HEK293 (cell line): ENCODE results near the gene NLRP1.

ENCODE experiments used
- CTCF ChIA-PET: fragments of 350-600 bp; formaldehyde crosslinking; extraction: SDS; loops from one replicate; lab custom pipeline; 2021; ENCODE audit warnings: antibody characterized with exemption; lab: Yijun Ruan, JAX
- POLR2A ChIA-PET: fragments of 300-600 bp; formaldehyde crosslinking; extraction: SDS; loops from one replicate; lab custom pipeline; 2020; ENCODE audit warnings: antibody characterized with exemption, inconsistent platforms; lab: Yijun Ruan, JAX
- H3K27ac ChIP-seq: fragments of 200-500 bp; sonication (Bioruptor generic); 2 replicates; pipeline ENCODE4 v1.5.1; 2014; ENCODE audit warnings: low read depth, low read length, control low read depth, inconsistent platforms; ENCODE audit errors: extremely low read depth
- H3K36me3 ChIP-seq, 2 experiments: fragments of 200-500 bp in 1 of 2; sonication (Bioruptor generic) in 1 of 2; 1 replicate in 1 of 2; 2 replicates in 1 of 2; pipeline ENCODE4 v1.5.1; 2014 to 2017; ENCODE audit warnings: inconsistent platforms in 2 of 2, low read length in 2 of 2; ENCODE audit not compliant: control insufficient read depth in 2 of 2, insufficient read depth in 1 of 2
- H3K4me1 ChIP-seq: fragments of 200-500 bp; sonication (Bioruptor generic); 2 replicates; pipeline ENCODE4 v1.5.1; 2014; ENCODE audit warnings: mild to moderate bottlenecking, low read length, inconsistent platforms; ENCODE audit not compliant: control insufficient read depth, insufficient read depth
- H3K4me3 ChIP-seq: 2 replicates; pipeline ENCODE4 v1.5.1; 2011; ENCODE audit warnings: low read depth, mild to moderate bottlenecking, control low read depth, low read length, moderate library complexity
- H3K9me3 ChIP-seq: fragments of 200-500 bp; sonication (Bioruptor generic); 2 replicates; pipeline ENCODE4 v1.5.1; 2014; ENCODE audit warnings: low read depth, low read length, inconsistent platforms; ENCODE audit not compliant: control insufficient read depth, insufficient read depth
- BCL6B ChIP-seq: fragments of 450-650 bp; formaldehyde crosslinking; IDR thresholded peaks from 2 replicates; pipeline ENCODE4 v1.5.1; 2017; ENCODE audit warnings: missing biosample characterization, missing genetic modification characterization
- CTCF ChIP-seq: fragments of 450-650 bp; formaldehyde crosslinking; IDR thresholded peaks from 2 replicates; pipeline ENCODE4 v1.5.1; 2016; ENCODE audit warnings: missing biosample characterization, missing genetic modification characterization
- GLIS1 ChIP-seq: fragments of 450-650 bp; formaldehyde crosslinking; IDR thresholded peaks from 2 replicates; pipeline ENCODE4 v1.5.1; 2016; ENCODE audit warnings: missing biosample characterization, missing genetic modification characterization
- KLF1 ChIP-seq: fragments of 450-650 bp; formaldehyde crosslinking; IDR thresholded peaks from 2 replicates; pipeline ENCODE4 v1.5.1; 2016; ENCODE audit warnings: missing biosample characterization, missing genetic modification characterization
- KLF9 ChIP-seq: fragments of 450-650 bp; formaldehyde crosslinking; IDR thresholded peaks from 2 replicates; pipeline ENCODE4 v1.5.1; 2016; ENCODE audit warnings: missing biosample characterization, missing genetic modification characterization, low read depth
- PRDM1 ChIP-seq: fragments of 450-650 bp; formaldehyde crosslinking; IDR thresholded peaks from 2 replicates; pipeline ENCODE4; 2016; ENCODE audit warnings: missing biosample characterization, missing genetic modification characterization
- SETDB1 ChIP-seq: IDR thresholded peaks from one replicate; pipeline ENCODE4 v1.6.1; 2017; ENCODE audit warnings: mild to moderate bottlenecking, low read length, moderate library complexity, mixed read lengths; ENCODE audit not compliant: insufficient read length
- SP7 ChIP-seq: fragments of 450-650 bp; formaldehyde crosslinking; IDR thresholded peaks from 2 replicates; pipeline ENCODE4 v1.5.1; 2016; ENCODE audit warnings: missing biosample characterization, missing genetic modification characterization
- ZBTB1 ChIP-seq: fragments of 450-650 bp; formaldehyde crosslinking; IDR thresholded peaks from 2 replicates; pipeline ENCODE4 v1.5.1; 2016; ENCODE audit warnings: missing biosample characterization, missing genetic modification characterization
- ZNF121 ChIP-seq: fragments of 450-650 bp; formaldehyde crosslinking; IDR thresholded peaks from 2 replicates; pipeline ENCODE4 v1.5.1; 2016; ENCODE audit warnings: missing biosample characterization, missing genetic modification characterization
- ZNF24 ChIP-seq: fragments of 450-650 bp; formaldehyde crosslinking; IDR thresholded peaks from 2 replicates; pipeline ENCODE4 v1.5.1; 2016; ENCODE audit warnings: missing biosample characterization, missing genetic modification characterization
- ZNF335 ChIP-seq: fragments of 450-650 bp; formaldehyde crosslinking; conservative IDR thresholded peaks from 2 replicates; pipeline ENCODE4 v1.5.1; 2016; ENCODE audit warnings: missing biosample characterization, missing genetic modification characterization
- ZNF404 ChIP-seq: fragments of 450-650 bp; formaldehyde crosslinking; IDR thresholded peaks from 2 replicates; pipeline ENCODE4 v1.5.1; 2017; ENCODE audit warnings: missing biosample characterization, missing genetic modification characterization
- ZNF558 ChIP-seq: fragments of 450-650 bp; formaldehyde crosslinking; IDR thresholded peaks from 2 replicates; pipeline ENCODE4 v1.5.1; 2016; ENCODE audit warnings: missing biosample characterization, missing genetic modification characterization
- ZNF600 ChIP-seq: fragments of 450-650 bp; formaldehyde crosslinking; IDR thresholded peaks from 2 replicates; pipeline ENCODE4 v1.5.1; 2016; ENCODE audit warnings: missing biosample characterization, missing genetic modification characterization
- ZNF639 ChIP-seq: fragments of 450-650 bp; formaldehyde crosslinking; IDR thresholded peaks from 2 replicates; pipeline ENCODE4 v1.5.1; 2016; ENCODE audit warnings: missing biosample characterization, missing genetic modification characterization
- ZNF654 ChIP-seq: fragments of 450-650 bp; formaldehyde crosslinking; IDR thresholded peaks from 2 replicates; pipeline ENCODE4 v1.5.1; 2016; ENCODE audit warnings: low read depth, missing biosample characterization, missing genetic modification characterization
- ZNF692 ChIP-seq: fragments of 450-650 bp; formaldehyde crosslinking; IDR thresholded peaks from 2 replicates; pipeline ENCODE4 v1.5.1; 2016; ENCODE audit warnings: missing biosample characterization, missing genetic modification characterization
- ZNF791 ChIP-seq: fragments of 450-650 bp; formaldehyde crosslinking; IDR thresholded peaks from 2 replicates; pipeline ENCODE4 v1.5.1; 2016; ENCODE audit warnings: missing biosample characterization, missing genetic modification characterization

Gene NLRP1

GRCh38 chr17:5588584-5588983 lies 4.3 kb upstream of the NLRP1 start:
- no peaks in the 10 kb centered on the region for H3K9me3 ChIP-seq
- TF ChIP-seq ZNF558 (tag by site-specific recombination): no peak
- TF ChIP-seq, all 188 proteins: peak for 0
- Histone ChIP-seq H3K4me3 (no peak overlapping the region), H3K36me3 (no peaks in the 10 kb centered on the region), H3K27ac (no peak overlapping the region), H3K4me1 (peaks cover 5% of the 10 kb centered on the region; the same call in 1 of the 2 replicates)
- ChIA-PET POLR2A (no interaction called here), CTCF (interaction anchor here (0.5 to 2.2 kb wide), 12 partner anchors 22 to 847 kb away, joined by 3 to 17 read pairs (median 4); partner anchors contain the start of gene AIPL1)

GRCh38 chr17:5587438-5588032 lies 3.2 kb upstream of the NLRP1 start:
- Histone ChIP-seq H3K36me3 (no peaks in the 10 kb centered on the region), H3K4me1 (peaks cover 5% of the 10 kb centered on the region; the same call in 1 of the 2 replicates), H3K27ac (no peak overlapping the region), H3K4me3 (no peak overlapping the region), H3K9me3 (no peaks in the 10 kb centered on the region)
- no peak for TF ChIP-seq ZNF791
- TF ChIP-seq SETDB1: no peak
- TF ChIP-seq ZNF404 (tag by site-specific recombination): no peak
- TF ChIP-seq ZNF692 (tag by site-specific recombination): 0 out of 2 replicates have a peak, but pooled peaks have one; percentile 39
- TF ChIP-seq ZBTB1: no peak
- TF ChIP-seq ZNF600 (tag by site-specific recombination): no peak
- 0 out of 2 replicates have a peak, but pooled peaks have one; percentile 13 for TF ChIP-seq SP7 (tag by site-specific recombination)
- TF ChIP-seq ZNF121 (tag by site-specific recombination): no peak
- TF ChIP-seq ZNF335 (tag by site-specific recombination): 0 out of 2 replicates have a peak, but pooled peaks have one; percentile 22
- no peak for TF ChIP-seq BCL6B (tag by site-specific recombination)
- 0 out of 2 replicates have a peak, but pooled peaks have one; percentile 17 for TF ChIP-seq PRDM1 (tag by site-specific recombination)
- peak; percentile 98 for TF ChIP-seq ZNF654 (tag by site-specific recombination)
- TF ChIP-seq GLIS1 (tag by site-specific recombination): no peak
- no peak for TF ChIP-seq ZNF24
- peak; percentile 67; the same call in 1 of the 2 replicates for TF ChIP-seq CTCF (tag by site-specific recombination)
- POLR2A ChIA-PET: interaction anchor here (0.6 kb wide), 1 partner anchor 848 kb away, joined by 8 read pairs; no protein-coding TSS in a partner anchor
- CTCF ChIA-PET: interaction anchor here (0.5 to 2.2 kb wide), 12 partner anchors 14 to 848 kb away, joined by 3 to 17 read pairs (median 4); partner anchors contain the start of gene AIPL1

GRCh38 chr17:5585836-5586521 lies 1.7 kb upstream of the NLRP1 start:
- ChIA-PET CTCF (interaction anchor here (0.6 to 1.3 kb wide), 4 partner anchors 120 to 835 kb away, joined by 3 to 6 read pairs (median 4); no protein-coding TSS in a partner anchor), POLR2A (no interaction called here)
- H3K4me1 ChIP-seq: peaks cover 5% of the 10 kb centered on the region; the same call in 1 of the 2 replicates
- peak; percentile 34; the same call in 1 of the 2 replicates for TF ChIP-seq KLF1 (tag by site-specific recombination)
- TF ChIP-seq ZNF639 (tag by site-specific recombination): no peak
- TF ChIP-seq KLF9 (tag by site-specific recombination): peak; percentile 36; the same call in 1 of the 2 replicates
- peak; percentile 48 for TF ChIP-seq GLIS1 (tag by site-specific recombination)
- no peaks in the 10 kb centered on the region for H3K9me3 ChIP-seq
- no peaks in the 10 kb centered on the region for H3K36me3 ChIP-seq
- H3K4me3 ChIP-seq: no peak overlapping the region
- no peak overlapping the region for H3K27ac ChIP-seq
